Glutamatergic neuron (in vitro differentiated cells): ENCODE measurements around the gene FLRT2. TPM values are rescaled to one million over a fixed set of nuclear protein-coding genes. Genes with fewer than 3 reads are reported as not detected.

Source experiments
- DNase-seq: peaks from one replicate; pipeline ENCODE4 v3.0.0; 2022
- H3K27ac Mint-ChIP-seq: one replicate; pipeline ENCODE4 v1.8.0; 2020; ENCODE audit warnings: mild to moderate bottlenecking, mixed read lengths, inconsistent platforms; ENCODE audit not compliant: unreplicated experiment
- H3K27me3 Mint-ChIP-seq: one replicate; pipeline ENCODE4 v1.8.0; 2020; ENCODE audit warnings: mild to moderate bottlenecking, moderate library complexity, mixed read lengths, inconsistent platforms; ENCODE audit not compliant: unreplicated experiment
- H3K36me3 Mint-ChIP-seq: one replicate; pipeline ENCODE4 v1.8.0; 2020; ENCODE audit warnings: mild to moderate bottlenecking, mixed read lengths, inconsistent platforms; ENCODE audit not compliant: unreplicated experiment
- H3K4me1 Mint-ChIP-seq: one replicate; pipeline ENCODE4 v1.8.0; 2020; ENCODE audit warnings: mild to moderate bottlenecking, low read depth, mixed read lengths, inconsistent platforms; ENCODE audit not compliant: unreplicated experiment
- H3K4me3 Mint-ChIP-seq: one replicate; pipeline ENCODE4 v1.8.0; 2020; ENCODE audit warnings: mild to moderate bottlenecking, mixed read lengths, inconsistent platforms; ENCODE audit not compliant: unreplicated experiment
- H3K9me3 Mint-ChIP-seq: one replicate; pipeline ENCODE4 v1.8.0; 2020; ENCODE audit warnings: mild to moderate bottlenecking, moderate library complexity, mixed read lengths, inconsistent platforms; ENCODE audit not compliant: unreplicated experiment
- CTCF ChIP-seq: fragments of 200-600 bp; sonication (generic); IDR thresholded peaks from one replicate; pipeline ENCODE4 v1.5.0; 2021; ENCODE audit not compliant: partially characterized antibody, unreplicated experiment
- total RNA-seq: library from RNA; stranded (reverse); fragmentation: NEBNext Ultra II Directional; extraction: Animal tissue kit (Norgen Biotek cat#: 25700); gene quantifications from one replicate; pipeline ENCODE4 v1.2.1, GENCODE V29; 2021; ENCODE audit not compliant: unreplicated experiment

FLRT2 gene
- total RNA-seq, 1 donor from 2014 or later, result 69.6 TPM

GRCh38 chr14:85539510-85539909, 9.6 kb downstream of the FLRT2 start:
- H3K36me3 Mint-ChIP-seq, result no peaks in the 10 kb centered on the region
- H3K9me3 Mint-ChIP-seq, result peaks cover 5% of the 10 kb centered on the region
- TF ChIP-seq CTCF, result no peak
- no peak overlapping the region for H3K27ac Mint-ChIP-seq
- no peak for DNase-seq
- peaks cover 2% of the 10 kb centered on the region for H3K27me3 Mint-ChIP-seq
- no peak overlapping the region for H3K4me3 Mint-ChIP-seq
- H3K4me1 Mint-ChIP-seq, result peaks cover 39% of the 10 kb centered on the region

DNA sequence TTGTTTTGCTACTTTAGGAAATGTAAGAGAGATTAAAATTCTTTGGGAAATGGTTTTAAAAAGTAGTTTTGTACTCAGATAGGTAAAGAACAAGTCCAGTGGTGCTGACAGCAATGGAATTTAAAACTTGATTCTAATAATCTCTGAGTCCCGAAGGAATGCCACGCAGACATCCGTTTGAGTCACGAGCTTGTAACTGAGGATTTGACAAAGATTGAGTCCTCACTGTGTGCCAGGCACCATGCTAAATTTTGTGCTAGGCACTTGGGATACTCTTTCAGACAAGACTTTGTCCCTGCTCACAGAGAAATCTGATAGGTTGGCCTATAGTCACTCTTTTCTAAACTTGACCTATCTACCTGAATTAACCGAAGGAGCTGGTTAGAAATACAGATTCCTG, 12.7 kb downstream of the FLRT2 start:
- DNase-seq, result no peak
- Mint-ChIP-seq H3K4me1 (peaks cover 51% of the 10 kb centered on the region), H3K27ac (no peak overlapping the region), H3K9me3 (peaks cover 2% of the 10 kb centered on the region), H3K4me3 (no peak overlapping the region), H3K27me3 (no peaks in the 10 kb centered on the region), H3K36me3 (no peaks in the 10 kb centered on the region)
- no peak for TF ChIP-seq CTCF

GRCh38 chr14:85545738-85546137, 15.8 kb downstream of the FLRT2 start:
- peaks cover 38% of the 10 kb centered on the region for H3K4me1 Mint-ChIP-seq
- TF ChIP-seq CTCF, result no peak
- peak overlapping the region; percentile 61 for H3K4me3 Mint-ChIP-seq
- no peaks in the 10 kb centered on the region for H3K36me3 Mint-ChIP-seq
- no peak for DNase-seq
- H3K27me3 Mint-ChIP-seq, result no peaks in the 10 kb centered on the region
- H3K9me3 Mint-ChIP-seq, result peaks cover 2% of the 10 kb centered on the region
- H3K27ac Mint-ChIP-seq, result peak overlapping the region; percentile 53

- Mint-ChIP-seq H3K27me3 (no peaks in the 10 kb centered on the region), H3K36me3 (no peaks in the 10 kb centered on the region), H3K4me1 (peaks cover 34% of the 10 kb centered on the region), H3K27ac (peak overlapping the region; percentile 53), H3K4me3 (peak overlapping the region; percentile 57), H3K9me3 (peaks cover 2% of the 10 kb centered on the region)
- no peak for DNase-seq
- TF ChIP-seq CTCF, result no peak
These were observed 16.4 kb downstream of the FLRT2 start for GRCh38 chr14:85546390-85546789.

GRCh38 chr14:85549697-85550096, 19.8 kb downstream of the FLRT2 start:
- H3K36me3 Mint-ChIP-seq, result peaks cover 4% of the 10 kb centered on the region
- H3K9me3 Mint-ChIP-seq, result peaks cover 2% of the 10 kb centered on the region
- H3K27me3 Mint-ChIP-seq, result no peaks in the 10 kb centered on the region
- H3K4me3 Mint-ChIP-seq, result no peak overlapping the region
- no peak for TF ChIP-seq CTCF
- H3K4me1 Mint-ChIP-seq, result peaks cover 27% of the 10 kb centered on the region
- no peak for DNase-seq
- H3K27ac Mint-ChIP-seq, result no peak overlapping the region
